Measurements from ENCODE around the gene KCNJ6.

KCNJ6 gene

GRCh38 chr21:37561506-37561905 lies 354.8 kb downstream of the KCNJ6 start:
- no peak for DNase-seq

- DNase-seq, result no peak
Observed at GRCh38 chr21:37560385-37560784, 355.9 kb downstream of the KCNJ6 start.

- no peak for DNase-seq
Observed at GRCh38 chr21:37558676-37559211, 357.5 kb downstream of the KCNJ6 start.

Measured in NCI-H1048 (cell line).